WERI-Rb-1 (cell line): ENCODE results near the gene ARL13B.

ENCODE experiments used
- DNase-seq: peaks from one replicate; pipeline ENCODE4 v3.0.0-alpha.2; 2020
- H3K27ac ChIP-seq: fragments of 250-450 bp; sonication (Bioruptor Pico); 2 replicates; pipeline ENCODE4 v1.5.1; 2020; ENCODE audit warnings: mild to moderate bottlenecking, moderate library complexity
- H3K27me3 ChIP-seq: fragments of 250-450 bp; sonication (Bioruptor Pico); 2 replicates; pipeline ENCODE4 v1.5.1; 2021; ENCODE audit warnings: mild to moderate bottlenecking, low read depth, moderate library complexity; ENCODE audit not compliant: insufficient read depth, severe bottlenecking
- H3K36me3 ChIP-seq: fragments of 250-450 bp; sonication (Bioruptor Pico); 2 replicates; pipeline ENCODE4 v1.5.1; 2020; ENCODE audit warnings: mild to moderate bottlenecking, moderate library complexity
- H3K4me3 ChIP-seq: 2 replicates; pipeline ENCODE4 v1.5.1; 2011; ENCODE audit warnings: low read depth, mild to moderate bottlenecking, control low read depth, low read length
- H3K9me3 ChIP-seq: fragments of 250-450 bp; sonication (Bioruptor Pico); 2 replicates; pipeline ENCODE4 v1.5.1; 2021; ENCODE audit warnings: mild to moderate bottlenecking, moderate library complexity; ENCODE audit not compliant: severe bottlenecking
- CTCF ChIP-seq: IDR thresholded peaks from 2 replicates; pipeline ENCODE4 v1.5.1; 2011; ENCODE audit warnings: low read depth, mild to moderate bottlenecking, control low read depth, inconsistent platforms, low read length

ARL13B gene

GRCh38 chr3:94101860-94102259 lies 121.9 kb downstream of the ARL13B start:
- no peak for DNase-seq
- no peak overlapping the region for H3K4me3 ChIP-seq

More at GRCh38 chr3:94101860-94102259, 121.9 kb downstream of the ARL13B start:
- H3K9me3 ChIP-seq, result no peaks in the 10 kb centered on the region
- H3K36me3 ChIP-seq, result 0 out of 2 replicates have a peak, but pooled peaks cover 2% of the 10 kb centered on the region
- no peak overlapping the region for H3K27ac ChIP-seq
- H3K27me3 ChIP-seq, result no peaks in the 10 kb centered on the region
- TF ChIP-seq CTCF, result no peak
